ENCODE measurements around the gene MLF2. TPM values are rescaled to one million over a fixed set of nuclear protein-coding genes. Genes with fewer than 3 reads are reported as not detected.

MLF2 gene
- total and polyA plus RNA-seq, 12 donors = 108 to 197 (median 148) TPM

DNA sequence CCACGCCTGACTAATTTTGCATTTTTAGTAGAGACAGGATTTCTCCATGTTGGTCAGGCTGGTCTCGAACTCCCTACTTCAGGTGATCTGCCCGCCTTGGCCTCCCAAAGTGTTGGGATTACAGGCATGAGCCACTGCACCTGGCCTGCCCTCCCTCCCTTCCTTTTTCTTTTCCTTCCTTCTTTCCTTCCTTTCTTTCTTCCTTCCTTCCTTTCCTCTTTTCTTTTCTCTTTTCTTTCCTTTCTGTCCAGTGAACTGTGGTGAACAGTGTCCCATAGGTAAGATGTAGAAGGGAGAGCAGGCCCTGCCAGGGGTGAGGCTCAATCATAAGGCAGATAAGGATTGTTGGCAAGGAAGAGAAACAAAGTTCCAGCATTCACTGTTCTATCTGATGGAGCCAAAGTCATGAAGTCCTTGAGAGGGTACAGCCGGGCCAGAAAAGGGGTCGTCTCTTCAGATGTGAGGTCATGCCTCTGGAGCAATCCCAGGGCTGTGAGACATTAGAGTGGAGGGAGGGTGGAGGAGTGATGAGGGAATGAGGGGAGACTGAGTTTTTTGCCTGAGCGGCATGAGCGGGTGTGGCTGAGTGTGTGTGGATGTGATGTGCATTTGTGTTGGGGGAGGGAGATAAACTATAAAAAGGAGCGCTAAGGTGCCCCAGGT, 4.2 kb upstream of the MLF2 start:
- DNase-seq = no peak
- no peaks in the 10 kb centered on the region for H3K27me3 ChIP-seq
- TF ChIP-seq, protein P1, sequence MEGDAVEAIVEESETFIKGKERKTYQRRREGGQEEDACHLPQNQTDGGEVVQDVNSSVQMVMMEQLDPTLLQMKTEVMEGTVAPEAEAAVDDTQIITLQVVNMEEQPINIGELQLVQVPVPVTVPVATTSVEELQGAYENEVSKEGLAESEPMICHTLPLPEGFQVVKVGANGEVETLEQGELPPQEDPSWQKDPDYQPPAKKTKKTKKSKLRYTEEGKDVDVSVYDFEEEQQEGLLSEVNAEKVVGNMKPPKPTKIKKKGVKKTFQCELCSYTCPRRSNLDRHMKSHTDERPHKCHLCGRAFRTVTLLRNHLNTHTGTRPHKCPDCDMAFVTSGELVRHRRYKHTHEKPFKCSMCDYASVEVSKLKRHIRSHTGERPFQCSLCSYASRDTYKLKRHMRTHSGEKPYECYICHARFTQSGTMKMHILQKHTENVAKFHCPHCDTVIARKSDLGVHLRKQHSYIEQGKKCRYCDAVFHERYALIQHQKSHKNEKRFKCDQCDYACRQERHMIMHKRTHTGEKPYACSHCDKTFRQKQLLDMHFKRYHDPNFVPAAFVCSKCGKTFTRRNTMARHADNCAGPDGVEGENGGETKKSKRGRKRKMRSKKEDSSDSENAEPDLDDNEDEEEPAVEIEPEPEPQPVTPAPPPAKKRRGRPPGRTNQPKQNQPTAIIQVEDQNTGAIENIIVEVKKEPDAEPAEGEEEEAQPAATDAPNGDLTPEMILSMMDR (IDR thresholded peaks at IDR 0.05) = no peak

DNA sequence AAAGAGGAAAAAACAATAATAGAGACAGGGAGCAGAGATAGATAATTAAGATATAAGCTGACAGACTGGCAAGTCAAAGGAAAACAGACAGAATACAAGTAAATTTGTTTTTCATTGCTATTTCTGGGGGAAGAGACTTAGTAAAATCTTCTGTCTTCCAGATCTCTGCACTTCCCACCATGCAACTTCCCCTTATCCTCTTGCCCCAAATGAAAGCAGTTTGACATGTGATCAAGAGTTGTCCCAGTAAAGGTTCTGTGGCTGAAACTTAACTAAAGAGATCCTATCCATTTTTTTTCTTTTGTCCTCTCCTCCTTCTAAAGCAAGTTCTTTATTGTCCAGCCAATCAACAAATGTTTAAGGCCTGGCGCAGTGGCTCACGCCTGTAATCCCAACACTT, 1.5 kb upstream of the MLF2 start:
- intact Hi-C loops (cut with DNase I) = loop anchor here in 8 of 10 donors (1.0 to 10.0 kb wide), 4 partner anchors 25 to 73 kb away; partner anchors contain the start of genes P3H3 (in 7 of the 8) and GPR162 (in 2 of the 8)
- H3K4me1 ChIP-seq = peaks cover 9 to 31% (median 20%) of the 10 kb centered on the region in 9 donors
- ATAC-seq (no peak), DNase-seq (no peak)
- TF ChIP-seq, protein P1 (IDR thresholded peaks at IDR 0.05) = no peak
- no peaks in the 10 kb centered on the region for H3K27me3 ChIP-seq
- 95 to 98% methylated on average over 2 of the region's 2 CpGs for WGBS, 2 donors
- H3K36me3 ChIP-seq = peaks cover 0 to 27% (median 25%) of the 10 kb centered on the region in 9 donors
- no peaks in the 10 kb centered on the region for H3K9me3 ChIP-seq
- no peak overlapping the region for H3K4me3 ChIP-seq
- H3K27ac ChIP-seq = peak overlapping the region in 9 of 10 donors; percentile 36 to 99 (median 98)

More for the DNA sequence above, 4.2 kb upstream of the MLF2 start:
- Histone ChIP-seq H3K36me3 (peaks cover 0 to under 1% (median 0%) of the 10 kb centered on the region in 9 donors), H3K4me1 (peaks cover 5 to 19% (median 15%) of the 10 kb centered on the region in 9 donors), H3K4me3 (no peak overlapping the region), H3K9me3 (no peaks in the 10 kb centered on the region), H3K27ac (no peak overlapping the region)
- 64 to 71% methylated on average over 8 of the region's 8 CpGs for WGBS, 2 donors
- intact Hi-C loops (cut with DNase I) = loop anchor here in 1 of 10 donors (10.0 kb wide), 1 partner anchor 68 kb away; the partner anchor contains the start of genes GPR162 and P3H3
- ATAC-seq = no peak

DNA sequence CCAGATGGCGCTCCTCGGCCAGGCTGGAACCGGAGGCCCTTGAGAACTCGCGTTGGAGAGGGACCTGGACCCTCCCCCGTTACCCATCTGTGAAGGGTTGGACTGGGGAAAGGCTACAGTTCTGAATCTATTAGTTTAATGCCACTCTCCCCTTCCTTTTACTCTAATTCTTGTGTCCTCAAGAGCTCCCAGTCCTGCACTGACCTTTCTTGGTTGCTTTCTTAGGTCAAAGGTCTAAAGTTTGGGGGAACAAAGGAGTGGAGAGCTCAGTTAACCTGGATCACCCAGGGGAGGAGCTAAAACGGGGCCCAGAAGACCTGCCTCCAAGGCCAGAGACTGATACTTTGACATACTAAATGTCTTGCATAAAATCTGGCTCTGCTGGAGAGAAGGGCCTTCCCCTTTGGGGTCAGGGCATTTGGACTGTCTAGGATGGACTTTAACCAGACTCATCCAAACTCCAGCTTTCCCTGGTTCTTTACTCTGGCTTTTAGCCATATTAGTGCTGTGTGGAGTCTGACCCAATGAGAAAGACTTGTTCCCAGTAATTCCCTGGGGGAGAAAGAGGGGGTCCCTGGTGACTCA, 923 bp upstream of the MLF2 start:
- no peaks in the 10 kb centered on the region for H3K27me3 ChIP-seq
- WGBS, 2 donors = 0% methylated on average over 7 of the region's 7 CpGs
- DNase-seq (peak in 1 of 2 donors; percentile 29), ATAC-seq (peak in 1 of 8 donors; percentile 7)
- no peaks in the 10 kb centered on the region for H3K9me3 ChIP-seq
- peak overlapping the region in 6 of 10 donors; percentile 83 to 99 (median 94) for H3K4me3 ChIP-seq
- intact Hi-C loops (cut with DNase I) = loop anchor here in 9 of 10 donors (1.0 to 10.0 kb wide), 13 partner anchors 10 to 98 kb away; partner anchors contain the start of genes P3H3 (in 7 of the 9), ZNF384 (in 3 of the 9), GPR162 (in 2 of the 9) and PTMS (in 2 of the 9)
- peaks cover 0 to 32% (median 31%) of the 10 kb centered on the region in 9 donors for H3K36me3 ChIP-seq
- peaks cover 9 to 31% (median 20%) of the 10 kb centered on the region in 9 donors for H3K4me1 ChIP-seq
- peak overlapping the region; percentile 93 to 99 (median 98) for H3K27ac ChIP-seq
- TF ChIP-seq, protein P1 (IDR thresholded peaks at IDR 0.05) = peak in 7 of 9 donors; percentile 4 to 99 (median 96)

All from heart right ventricle (tissue), 16 donors.